ENCODE data around the gene ELF2.

DNA sequence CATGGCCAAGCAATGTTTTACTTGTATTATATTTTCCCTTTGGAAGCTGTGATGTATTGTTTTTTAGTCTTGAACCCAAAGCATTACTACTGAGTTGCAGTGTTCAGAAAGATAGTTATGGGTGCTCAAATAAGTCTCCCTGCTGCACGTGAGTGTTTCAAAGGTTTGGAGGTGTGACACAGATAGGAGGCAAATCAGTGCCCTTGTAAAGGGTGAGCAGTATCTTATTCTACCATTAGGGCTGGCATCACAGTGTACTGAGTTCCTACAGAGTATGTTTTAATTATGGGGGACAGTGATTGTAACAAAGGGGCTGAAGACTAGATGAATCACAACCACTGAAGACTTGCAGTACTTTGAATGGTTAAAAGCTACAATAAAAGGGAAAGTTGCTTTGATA is 123.1 kb downstream of the ELF2 start:
- TF ChIP-seq EZH2 (IDR thresholded peaks at IDR 0.05; ENCODE audit: borderline replicate concordance, insufficient read depth, low read length, poor library complexity, severe bottlenecking), result no peak
- TF ChIP-seq, protein P1, sequence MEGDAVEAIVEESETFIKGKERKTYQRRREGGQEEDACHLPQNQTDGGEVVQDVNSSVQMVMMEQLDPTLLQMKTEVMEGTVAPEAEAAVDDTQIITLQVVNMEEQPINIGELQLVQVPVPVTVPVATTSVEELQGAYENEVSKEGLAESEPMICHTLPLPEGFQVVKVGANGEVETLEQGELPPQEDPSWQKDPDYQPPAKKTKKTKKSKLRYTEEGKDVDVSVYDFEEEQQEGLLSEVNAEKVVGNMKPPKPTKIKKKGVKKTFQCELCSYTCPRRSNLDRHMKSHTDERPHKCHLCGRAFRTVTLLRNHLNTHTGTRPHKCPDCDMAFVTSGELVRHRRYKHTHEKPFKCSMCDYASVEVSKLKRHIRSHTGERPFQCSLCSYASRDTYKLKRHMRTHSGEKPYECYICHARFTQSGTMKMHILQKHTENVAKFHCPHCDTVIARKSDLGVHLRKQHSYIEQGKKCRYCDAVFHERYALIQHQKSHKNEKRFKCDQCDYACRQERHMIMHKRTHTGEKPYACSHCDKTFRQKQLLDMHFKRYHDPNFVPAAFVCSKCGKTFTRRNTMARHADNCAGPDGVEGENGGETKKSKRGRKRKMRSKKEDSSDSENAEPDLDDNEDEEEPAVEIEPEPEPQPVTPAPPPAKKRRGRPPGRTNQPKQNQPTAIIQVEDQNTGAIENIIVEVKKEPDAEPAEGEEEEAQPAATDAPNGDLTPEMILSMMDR (IDR thresholded peaks at IDR 0.05; ENCODE audit: poor library complexity, severe bottlenecking), result no peak

All from neural cell (in vitro differentiated cells).